NK-92 (cell line): ENCODE measurements around the gene GABRB2.
"Not testable (repeated sequence)": the region's sequence is repeated elsewhere in the genome, so short reads cannot be mapped to it uniquely, and the experiment has no call there.

ENCODE experiments used
- DNase-seq: peaks from one replicate; lab custom pipeline; 2025; ENCODE audit not compliant: unreplicated experiment; lab: John Stamatoyannopoulos, UW

Gene GABRB2

DNA sequence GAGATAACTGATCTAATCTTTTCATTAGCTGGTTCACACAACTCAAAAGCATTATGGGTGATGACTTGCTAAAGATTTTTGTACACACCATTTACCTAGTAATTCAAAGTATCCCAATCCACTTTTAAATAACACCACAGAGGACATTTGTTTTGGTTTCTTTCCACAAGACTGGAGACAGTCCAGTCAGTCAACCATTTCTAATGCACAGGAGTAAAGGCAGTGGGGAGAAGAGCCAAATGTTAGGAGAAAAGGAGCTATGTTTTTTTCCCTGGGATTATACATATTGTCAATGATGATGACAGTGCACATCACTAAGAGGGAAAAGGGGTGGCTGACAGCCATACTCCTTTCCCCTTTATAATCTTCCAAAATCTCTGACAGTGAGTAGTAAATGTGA is 240.9 kb downstream of the GABRB2 start:
- no peak for DNase-seq

DNA sequence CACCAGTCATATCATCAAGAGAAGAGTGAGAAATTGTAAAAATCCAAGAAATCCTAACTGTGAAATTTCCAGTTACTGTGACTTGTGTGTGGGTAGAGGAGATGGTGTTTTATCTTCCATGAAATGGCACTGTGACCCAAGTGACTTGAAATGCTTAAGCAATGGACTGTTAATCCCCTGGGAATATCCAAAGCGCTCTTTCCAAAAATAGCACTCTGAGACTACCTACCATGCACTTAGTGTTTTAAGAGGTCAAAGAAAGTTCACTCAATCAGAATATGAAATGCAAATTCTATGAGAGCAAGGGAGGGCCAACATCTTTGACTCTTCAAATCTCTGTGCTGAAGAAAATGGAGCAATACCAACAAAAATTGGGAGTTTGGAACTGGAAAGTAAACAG is 244.0 kb downstream of the GABRB2 start:
- DNase-seq: no peak

DNA sequence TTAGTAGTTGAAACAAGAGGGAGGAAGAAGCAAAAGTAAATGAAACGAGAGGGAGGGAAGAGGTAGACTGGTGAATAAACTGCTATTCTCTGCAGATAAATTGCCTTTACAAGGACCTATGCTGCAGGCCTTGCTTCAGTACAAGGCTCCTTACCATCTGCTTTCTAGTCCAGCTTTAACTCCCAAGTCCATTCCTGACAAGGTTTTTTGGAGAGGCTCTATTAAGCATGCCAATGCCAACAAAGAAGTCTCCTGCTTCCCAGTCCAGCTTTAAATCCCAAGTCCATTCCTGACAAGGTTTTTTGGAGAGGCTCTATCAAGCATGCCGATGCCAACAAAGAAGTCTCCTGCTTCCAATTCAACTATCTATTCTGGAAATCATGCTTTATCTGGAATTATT is 244.9 kb downstream of the GABRB2 start:
- no peak for DNase-seq

DNA sequence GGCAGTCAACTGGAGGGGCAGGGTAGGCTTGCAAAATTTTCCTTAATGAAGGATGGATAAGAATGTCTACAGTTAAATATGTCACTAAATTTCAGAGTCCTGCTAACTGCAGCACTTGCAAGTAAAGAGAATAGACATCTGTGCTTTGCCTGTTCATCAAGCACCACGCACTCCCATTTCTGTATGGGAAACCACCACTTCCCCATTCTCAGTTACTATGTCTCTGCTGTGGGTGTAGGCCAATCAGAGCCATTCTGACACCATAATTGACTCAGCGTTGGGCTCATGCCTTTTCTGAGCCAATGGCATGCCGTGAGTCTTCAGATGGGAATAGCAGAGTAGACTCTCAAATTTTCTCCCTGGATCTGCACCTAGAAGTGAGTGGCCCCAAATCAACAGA is 247.5 kb downstream of the GABRB2 start:
- DNase-seq: no peak

DNA sequence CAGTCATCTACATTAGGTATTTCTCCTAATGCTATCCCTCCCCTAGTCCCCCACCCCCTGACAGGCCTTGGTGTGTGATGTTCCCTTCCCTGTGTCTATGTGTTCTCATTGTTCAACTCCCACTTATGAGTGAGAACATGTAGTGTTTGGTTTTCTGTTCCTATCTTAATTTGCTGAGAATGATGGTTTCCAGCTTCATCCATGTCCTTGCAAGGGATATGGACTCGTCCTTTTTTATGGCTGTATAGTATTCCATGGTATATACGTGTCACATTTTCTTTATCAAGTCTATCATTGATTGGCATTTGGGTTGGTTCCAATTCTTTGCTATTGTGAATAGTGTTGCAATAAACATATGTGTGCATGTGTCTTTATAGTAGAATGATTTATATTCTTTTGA is 249.1 kb downstream of the GABRB2 start:
- DNase-seq: not testable (repeated sequence)

DNA sequence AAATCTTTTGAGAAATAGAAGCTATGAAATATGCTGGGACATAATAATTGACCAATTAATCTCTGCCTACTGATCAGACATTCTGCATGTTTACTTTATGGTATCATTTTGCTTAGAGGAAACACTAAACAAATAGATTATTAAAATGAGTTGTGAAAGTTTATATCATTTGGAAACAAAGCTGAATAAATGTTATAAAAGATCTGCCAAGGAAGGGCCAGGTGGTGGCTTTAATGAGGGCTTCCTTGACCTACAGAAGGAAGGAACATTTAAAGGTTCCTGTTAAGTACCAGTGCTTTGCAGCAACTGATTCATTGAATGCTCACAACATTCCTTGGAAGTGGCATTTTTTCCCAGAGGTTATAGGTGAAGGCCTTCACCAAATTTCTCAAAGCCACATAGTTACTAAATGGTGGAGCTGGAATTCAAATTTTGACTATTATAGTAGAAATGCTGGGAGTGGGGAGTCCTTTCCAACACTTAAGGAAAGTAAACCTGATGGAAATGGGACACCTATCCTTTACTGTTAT is 250.7 kb downstream of the GABRB2 start:
- DNase-seq: no peak

DNA sequence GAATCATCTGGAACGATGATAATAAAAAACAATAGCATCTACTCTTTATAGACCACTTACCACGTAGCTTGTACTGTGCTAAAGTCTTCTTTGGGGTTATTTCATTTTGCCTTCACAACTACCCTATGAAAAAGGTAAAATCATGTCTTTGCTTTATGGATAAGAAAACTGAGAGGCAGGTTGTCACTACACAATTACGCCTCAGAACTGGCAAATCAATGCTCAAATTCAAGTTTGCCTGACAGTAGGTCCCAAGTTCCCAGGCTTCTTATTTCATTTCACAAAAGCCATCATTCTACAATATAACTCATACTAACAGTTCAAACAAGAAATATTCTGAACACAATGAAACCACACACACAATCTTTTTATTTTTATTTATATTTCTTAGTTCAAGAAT is 258.5 kb downstream of the GABRB2 start:
- DNase-seq: no peak

DNA sequence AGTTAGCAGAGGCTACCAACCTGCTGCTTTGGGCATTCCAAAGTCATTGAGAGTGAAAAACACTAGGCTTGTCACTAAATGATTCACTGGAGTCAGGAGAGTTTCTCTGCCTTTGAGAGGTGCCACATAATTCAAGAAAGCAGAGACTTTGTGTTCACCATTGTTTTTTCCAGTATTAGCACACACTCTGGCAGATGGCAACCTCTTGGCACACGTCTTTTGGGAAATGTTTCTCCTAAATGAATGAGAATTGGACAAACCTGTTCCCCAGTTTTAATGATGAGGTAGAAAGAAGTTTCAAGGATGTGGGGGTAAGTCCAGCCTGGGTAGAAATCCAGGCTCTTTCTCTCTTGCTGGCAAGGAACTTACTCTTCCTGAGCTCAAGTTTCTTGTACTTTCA is 259.1 kb downstream of the GABRB2 start:
- no peak for DNase-seq

DNA sequence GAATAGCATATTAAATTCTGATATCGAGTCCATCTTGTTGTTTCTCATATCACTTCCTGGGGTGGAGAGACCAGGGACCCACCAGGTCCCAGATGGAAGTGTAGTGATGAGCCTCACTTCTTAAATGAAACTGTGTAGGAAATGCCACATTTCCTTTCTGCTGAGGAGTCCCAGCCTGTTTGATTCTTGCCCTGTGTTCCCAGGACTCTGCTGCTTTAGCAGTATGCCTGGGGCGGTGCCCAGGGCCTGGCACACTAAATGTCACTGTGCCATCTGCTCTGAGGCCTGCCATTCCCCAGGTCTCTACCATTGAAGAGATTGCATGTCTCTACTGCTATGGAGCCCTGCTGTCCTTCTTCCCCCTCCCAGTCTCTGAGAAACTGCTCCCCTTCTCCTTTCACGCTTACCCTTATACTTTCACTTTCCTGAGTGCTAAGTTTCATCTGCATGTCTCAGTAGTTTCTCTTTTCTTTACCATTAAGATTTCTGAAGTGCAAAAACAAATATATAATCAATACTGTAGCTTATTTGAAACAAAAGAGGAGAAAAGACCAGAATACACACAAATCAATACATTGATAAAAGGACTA is 260.4 kb downstream of the GABRB2 start:
- no peak for DNase-seq

DNA sequence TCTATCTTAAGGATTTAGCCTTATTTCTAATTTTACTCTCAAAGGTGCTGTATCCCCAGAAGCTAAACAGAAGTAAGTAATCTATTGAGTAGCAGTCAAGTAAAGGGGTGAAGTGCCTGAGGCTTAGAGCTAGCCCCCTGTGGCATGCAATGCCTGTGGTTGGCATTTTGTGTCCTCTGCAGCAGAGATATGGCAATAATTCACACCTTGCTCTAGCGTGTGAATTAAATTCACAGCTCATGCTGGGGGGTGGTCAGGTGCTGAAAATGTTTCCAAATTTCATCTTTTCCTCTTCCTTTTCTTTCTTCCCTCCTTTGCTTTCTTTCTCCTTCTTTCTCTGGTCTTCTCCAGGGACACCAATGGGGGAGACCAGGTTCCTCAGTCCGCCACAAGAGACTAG is 262.1 kb downstream of the GABRB2 start:
- DNase-seq: no peak

DNA sequence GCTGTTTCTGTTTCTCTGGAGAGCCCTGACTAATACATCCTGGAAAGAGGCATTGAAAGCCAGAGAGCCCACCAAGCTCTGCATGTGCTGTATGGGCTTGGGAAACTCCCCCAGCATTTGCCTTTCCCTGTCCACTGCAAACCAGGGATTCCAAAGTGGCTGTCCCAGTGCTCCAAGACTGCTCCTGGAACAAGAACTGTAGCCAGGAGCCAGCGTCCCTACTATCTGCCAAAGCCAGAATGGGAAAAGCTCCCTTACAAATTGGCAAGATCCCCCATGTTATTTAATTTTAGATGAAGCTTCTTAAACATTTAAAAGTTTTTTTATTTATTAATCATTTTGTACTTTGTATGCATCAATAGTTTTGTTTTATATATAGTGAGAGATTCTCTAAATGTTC is 263.2 kb downstream of the GABRB2 start:
- no peak for DNase-seq

DNA sequence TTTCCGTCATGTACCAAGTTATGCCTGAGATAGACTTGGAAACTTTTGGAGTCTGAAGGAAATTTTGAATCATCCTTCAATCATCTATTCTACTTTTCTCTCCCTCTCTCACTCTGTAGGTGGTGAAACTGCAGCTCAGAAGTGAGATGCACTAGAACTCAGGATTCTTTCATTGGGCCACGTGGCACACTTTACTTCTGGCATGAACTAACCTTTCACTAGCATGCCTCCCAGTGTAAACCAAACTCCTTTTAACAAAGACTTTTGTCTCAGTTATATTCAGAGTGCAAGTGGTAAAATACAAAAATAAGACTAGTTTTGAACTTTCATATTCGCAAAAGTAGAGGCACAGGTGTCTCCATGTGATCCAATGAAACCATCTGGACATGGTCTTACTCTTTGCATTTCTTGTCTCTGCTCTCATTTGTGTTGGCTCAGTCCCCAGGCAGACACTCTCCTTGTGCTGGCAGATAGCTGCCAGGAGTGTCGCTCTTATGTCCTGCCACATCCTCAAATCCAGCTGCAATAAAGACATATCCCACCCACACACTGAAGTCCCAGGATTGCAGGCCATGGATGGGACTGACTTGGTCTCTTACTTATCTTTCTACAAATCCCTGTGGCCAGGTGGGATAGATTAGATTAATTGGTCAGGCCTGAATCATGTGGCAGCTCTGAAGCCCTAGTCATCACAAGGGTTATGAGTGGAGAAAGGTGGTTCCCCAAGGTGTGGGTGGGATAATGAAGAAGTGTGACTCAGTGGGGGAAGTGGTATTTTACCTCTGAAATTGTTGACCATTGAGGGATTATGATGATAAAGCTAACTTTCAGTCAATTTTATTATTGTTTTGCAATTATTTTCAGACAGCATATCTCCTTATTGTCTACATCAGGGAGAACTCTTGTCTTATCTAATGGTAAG is 267.5 kb downstream of the GABRB2 start:
- no peak for DNase-seq

DNA sequence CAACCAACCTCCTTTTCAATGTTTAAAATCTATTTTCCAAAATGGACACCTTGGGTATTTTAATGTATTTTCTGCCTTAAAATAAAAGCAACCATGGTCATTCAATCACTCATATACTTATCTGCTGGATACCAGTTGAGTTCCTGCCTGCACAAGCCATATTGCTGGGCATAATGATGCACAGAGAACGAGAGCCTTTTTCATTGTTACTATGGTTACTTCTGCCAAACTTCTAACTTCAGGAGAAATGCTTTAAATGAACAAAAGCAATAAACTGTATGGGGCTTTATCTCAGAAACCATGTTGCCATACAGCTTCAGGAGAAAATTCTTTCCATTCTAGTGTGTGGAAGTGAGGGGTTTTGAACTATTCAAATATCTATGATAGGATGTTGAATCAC is 269.5 kb downstream of the GABRB2 start:
- no peak for DNase-seq

DNA sequence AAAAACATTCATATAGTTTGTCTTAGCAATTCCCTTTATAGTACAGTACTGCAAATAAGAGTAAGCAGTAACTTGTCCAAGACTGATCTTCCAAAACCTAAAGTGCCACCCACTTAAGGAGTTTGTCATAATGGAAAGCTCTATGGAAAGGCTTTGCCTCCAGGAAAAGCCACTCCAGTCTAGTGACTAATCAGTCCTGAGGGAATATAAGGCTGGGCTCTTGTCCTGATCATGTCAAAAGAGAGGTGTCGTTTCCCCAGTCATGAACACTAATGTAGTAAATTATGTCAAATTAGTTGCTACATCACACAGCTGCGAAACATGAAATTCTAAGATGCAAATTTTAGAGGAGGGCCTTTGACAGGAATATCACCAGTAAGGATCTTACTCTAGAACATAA is 271.6 kb downstream of the GABRB2 start:
- no peak for DNase-seq

DNA sequence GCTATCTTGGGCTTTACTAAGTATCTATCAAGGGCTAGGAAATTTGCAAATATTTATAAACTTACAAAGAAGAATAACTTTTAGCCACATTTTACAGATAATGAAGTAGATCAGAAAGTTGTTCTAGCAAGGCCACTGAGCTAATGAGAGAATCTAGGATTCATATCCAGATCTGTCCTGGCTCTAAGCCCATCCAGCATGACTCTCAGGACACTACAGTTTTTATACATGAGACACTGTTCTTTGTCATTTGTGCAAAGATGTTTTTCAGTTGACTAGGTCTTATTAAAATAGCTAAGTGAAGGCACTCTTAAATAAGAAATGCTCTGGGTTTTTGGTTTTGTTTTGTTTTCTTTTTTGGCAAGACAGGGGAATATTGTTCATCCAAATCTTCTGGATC is 273.1 kb downstream of the GABRB2 start:
- DNase-seq: no peak

DNA sequence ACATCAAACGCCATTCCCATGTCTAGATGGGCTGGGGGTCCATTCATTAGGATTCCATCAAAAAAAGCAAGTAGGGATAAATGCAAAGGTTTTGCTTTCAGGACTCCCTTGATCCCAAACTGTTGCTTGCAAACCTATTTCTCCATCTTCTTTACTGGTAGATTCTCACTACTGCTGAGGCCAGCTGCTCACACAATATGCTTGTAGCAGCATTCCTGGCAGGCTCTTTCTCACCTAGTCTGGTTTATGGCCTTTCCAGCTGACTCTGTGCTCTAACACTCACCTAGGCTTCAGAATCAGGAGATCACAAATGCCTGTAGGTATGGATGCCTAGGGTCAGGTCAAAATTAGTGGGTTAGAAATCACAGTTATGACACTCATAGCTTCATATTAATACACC is 274.7 kb downstream of the GABRB2 start:
- DNase-seq: no peak

DNA sequence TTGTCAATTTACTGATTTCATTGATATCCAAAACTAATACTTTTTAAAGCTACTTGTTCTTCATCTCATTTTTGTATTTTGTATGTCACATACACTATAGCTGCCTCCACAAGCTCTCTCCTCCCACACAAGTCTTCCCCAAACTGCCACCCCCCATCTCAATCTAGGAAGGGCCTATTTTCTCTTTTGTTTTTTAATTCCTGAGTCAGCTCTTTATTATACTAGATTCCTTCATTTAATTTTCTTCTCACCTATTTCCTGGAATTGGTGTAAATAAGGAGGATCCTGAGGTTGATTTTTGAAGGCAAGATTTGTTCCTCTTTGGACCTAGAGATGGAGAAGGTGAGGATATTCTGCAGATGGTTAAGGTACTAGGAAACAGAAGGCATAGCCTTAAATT is 277.4 kb downstream of the GABRB2 start:
- DNase-seq: no peak

DNA sequence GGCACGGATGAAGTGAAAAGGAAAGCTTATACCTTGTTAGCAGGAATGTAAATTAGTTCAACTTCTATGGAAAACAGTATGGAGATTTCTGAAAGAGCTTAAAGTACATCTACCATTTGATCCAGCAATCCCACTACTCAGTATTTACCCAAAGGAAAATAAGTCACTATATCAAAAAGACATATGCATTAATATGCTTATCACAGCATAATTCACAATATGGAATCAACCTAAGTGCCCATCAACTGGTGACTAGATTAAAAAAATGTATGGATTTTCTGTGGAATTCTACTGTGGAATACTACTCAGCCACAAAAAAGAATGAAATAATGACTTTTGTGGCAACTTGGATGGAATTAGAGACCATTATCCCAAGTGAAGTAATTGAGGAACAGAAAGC is 279.6 kb downstream of the GABRB2 start:
- no peak for DNase-seq

DNA sequence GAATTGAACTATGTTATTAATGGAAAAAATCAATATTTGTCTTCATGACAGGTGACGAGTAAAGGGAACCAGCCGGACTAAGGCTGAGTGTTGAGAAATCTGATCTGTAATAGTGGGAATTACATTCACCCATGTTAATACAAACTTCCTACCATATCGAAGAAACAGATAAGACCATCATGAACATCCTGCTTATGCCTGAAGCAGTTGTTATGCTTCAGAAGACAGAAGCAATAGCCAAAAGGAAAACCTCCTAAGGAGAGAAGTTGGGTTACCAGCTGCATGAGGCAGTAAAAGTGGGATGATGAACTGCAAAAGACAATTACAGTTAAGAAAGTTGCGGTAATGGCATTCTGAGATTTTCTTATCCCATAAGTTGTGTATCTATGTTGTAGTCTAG is 281.5 kb downstream of the GABRB2 start:
- no peak for DNase-seq

DNA sequence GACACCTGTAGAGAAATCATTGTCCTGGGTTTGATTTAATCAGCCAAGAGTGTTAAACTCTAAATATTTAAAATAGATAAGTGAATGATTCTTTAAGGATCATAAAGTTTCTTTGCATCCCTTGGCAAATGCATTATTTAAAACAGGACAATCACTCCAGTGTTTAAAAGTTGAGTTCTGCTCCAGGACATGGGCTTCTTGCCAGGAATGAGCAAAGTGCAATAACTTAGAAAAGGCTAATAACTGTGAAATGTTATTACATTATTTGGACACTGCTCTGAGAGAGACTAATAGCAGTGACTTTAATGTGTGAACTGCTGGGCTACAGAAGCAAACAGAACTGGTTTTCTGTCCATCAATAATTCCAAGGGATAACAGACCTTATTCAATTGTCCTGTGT is 283.3 kb downstream of the GABRB2 start:
- no peak for DNase-seq

DNA sequence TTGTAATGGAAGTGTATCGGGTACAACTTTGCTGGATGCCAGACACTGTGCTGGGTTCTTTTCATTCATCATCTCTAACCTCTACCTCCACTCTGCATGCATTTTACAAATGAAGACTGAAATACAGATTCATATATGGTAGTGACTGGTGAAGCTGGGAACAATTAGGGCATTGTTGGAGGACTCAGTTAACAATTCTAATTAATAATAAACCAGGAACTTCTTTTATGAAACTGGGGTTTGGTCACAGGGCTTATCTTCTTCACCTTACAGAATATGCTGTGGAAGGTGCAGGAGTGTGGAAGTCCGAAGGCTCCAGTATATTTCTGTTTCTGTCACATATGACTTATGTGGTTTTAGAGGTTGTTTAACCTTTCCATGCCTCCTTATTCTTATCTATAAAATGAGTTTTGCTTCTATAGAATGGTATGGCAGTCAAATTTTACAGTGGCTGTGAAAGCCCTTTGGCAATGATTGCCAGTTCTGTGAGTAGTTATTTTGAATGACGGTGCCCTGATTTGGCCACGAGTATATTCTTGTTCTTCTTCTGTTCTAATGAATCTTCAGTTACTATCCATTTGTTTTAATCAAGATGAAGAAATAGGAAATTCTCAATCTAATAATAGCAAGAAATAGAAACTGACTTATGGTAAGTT is 284.7 kb downstream of the GABRB2 start:
- DNase-seq: no peak

DNA sequence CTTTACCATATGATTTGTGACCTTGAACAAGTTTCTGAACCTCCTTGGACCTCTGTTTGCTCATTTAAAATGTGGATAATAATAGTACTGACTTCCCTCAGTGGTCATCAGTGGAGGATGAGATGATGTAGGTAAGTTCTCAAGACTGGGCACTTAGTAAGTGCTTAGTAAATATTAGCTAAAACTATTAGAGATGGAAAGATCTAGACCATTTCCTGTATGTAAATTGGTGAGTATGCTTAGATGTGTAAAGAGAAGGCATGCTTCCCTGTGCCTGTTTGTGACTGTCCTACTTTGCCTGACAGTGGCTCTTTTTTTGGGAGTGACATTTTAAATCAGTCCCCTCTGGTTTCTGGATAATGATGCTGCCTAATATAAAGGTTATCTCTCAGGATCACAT is 288.1 kb downstream of the GABRB2 start:
- no peak for DNase-seq
